ENCODE data around the gene CAST. TPM values are rescaled to one million over a fixed set of nuclear protein-coding genes. Genes with fewer than 3 reads are reported as not detected.

The CAST gene
- total and polyA plus RNA-seq, 4 experiments from 2014 or later = 24.0 to 207 (median 147) TPM

DNA sequence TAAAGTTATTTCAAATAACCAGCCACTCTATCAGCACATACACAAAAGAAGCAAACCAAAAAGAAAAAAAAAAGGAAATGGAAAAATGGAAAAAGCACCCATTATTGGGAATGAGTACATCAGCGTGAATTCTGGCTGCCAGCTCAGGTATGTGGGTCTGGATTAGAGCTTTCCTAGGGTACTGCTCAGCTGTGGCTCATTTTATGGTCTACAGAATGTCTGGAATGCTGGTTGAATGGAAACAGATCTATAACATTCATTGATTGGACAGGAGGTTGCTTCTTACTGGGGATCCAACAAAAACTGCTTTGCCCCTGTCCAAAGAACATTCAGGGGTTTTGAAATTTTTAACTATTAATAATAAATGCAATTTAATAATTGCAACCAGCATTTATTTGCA is 3.9 kb upstream of the CAST start:
- peak overlapping the region in 2 of 7 donors; percentile 23 to 53 for H3K27ac Mint-ChIP-seq
- Histone ChIP-seq H3K36me3 (ENCODE audit: insufficient read depth, low read length) (no peaks in the 10 kb centered on the region), H3K9me3 (ENCODE audit: control insufficient read depth in 1 of 2, low read length in 2 of 2) (no peaks in the 10 kb centered on the region), H3K4me3 (ENCODE audit: low read length in 2 of 2) (no peak overlapping the region), H3K27ac (ENCODE audit: low read depth, low read length) (no peak overlapping the region), H3K27me3 (ENCODE audit: insufficient read depth, low read length) (no peaks in the 10 kb centered on the region), H3K4me1 (ENCODE audit: insufficient read depth, low read length) (peaks cover 42% of the 10 kb centered on the region)
- POLR2A ChIA-PET (ENCODE audit: partially characterized antibody) = no interaction called here
- CTCF ChIA-PET (ENCODE audit: partially characterized antibody) = no interaction called here
- intact Hi-C loops (cut with micrococcal nuclease) = no loop called here
- no peak overlapping the region for H3K4me3 Mint-ChIP-seq
- H3K4me1 Mint-ChIP-seq = peaks cover 24 to 64% (median 47%) of the 10 kb centered on the region in 4 donors
- H3K27me3 Mint-ChIP-seq = peaks cover 2 to 5% of the 10 kb centered on the region in 2 donors
- peaks cover 0 to 6% (median 0%) of the 10 kb centered on the region in 8 donors for H3K9me3 Mint-ChIP-seq
- peaks cover 0 to 14% of the 10 kb centered on the region in 2 donors for H3K36me3 Mint-ChIP-seq
- DNase-seq = no peak

DNA sequence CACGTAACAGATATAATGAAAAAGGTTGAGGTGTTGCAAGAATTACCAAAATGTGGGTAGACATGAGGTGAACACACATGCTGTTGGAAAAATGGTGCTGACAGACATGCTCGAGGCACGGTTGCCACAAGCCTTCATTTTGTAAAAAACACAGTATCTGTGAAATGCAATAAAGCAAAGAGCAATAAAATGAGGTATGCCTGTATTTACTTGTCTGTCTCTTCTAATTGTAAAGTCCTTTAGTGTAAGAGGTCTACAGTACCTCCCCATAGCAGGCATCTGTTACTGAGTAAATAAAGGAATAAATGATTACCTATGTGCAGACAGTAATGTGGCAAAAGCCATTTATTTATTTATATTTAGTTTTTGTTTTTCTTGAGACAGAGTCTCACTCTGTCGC is 3.0 kb upstream of the CAST start:
- ChIA-PET POLR2A (ENCODE audit: partially characterized antibody) (interaction anchor here (0.7 kb wide), 1 partner anchor 57 kb away, joined by 3 read pairs; no protein-coding TSS in a partner anchor), CTCF (ENCODE audit: partially characterized antibody) (interaction anchor here (1.1 to 1.7 kb wide), 4 partner anchors 8 to 878 kb away, joined by 3 to 7 read pairs (median 4); partner anchors contain the start of gene RIOK2)
- no peaks in the 10 kb centered on the region for H3K36me3 ChIP-seq (ENCODE audit: insufficient read depth, low read length)
- H3K4me1 Mint-ChIP-seq = peaks cover 29 to 70% (median 51%) of the 10 kb centered on the region in 4 donors
- no peak overlapping the region for H3K27ac ChIP-seq (ENCODE audit: low read depth, low read length)
- H3K9me3 Mint-ChIP-seq = peaks cover 0 to 4% (median 0%) of the 10 kb centered on the region in 8 donors
- peaks cover 0 to 15% of the 10 kb centered on the region in 2 donors for H3K36me3 Mint-ChIP-seq
- no peaks in the 10 kb centered on the region for H3K9me3 ChIP-seq (ENCODE audit: control insufficient read depth in 1 of 2, low read length in 2 of 2)
- intact Hi-C loops (cut with micrococcal nuclease) = no loop called here
- DNase-seq = no peak
- H3K4me3 Mint-ChIP-seq = no peak overlapping the region
- H3K4me3 ChIP-seq (ENCODE audit: low read length in 2 of 2) = no peak overlapping the region
- H3K27me3 ChIP-seq (ENCODE audit: insufficient read depth, low read length) = no peaks in the 10 kb centered on the region
- H3K4me1 ChIP-seq (ENCODE audit: insufficient read depth, low read length) = peaks cover 51% of the 10 kb centered on the region
- H3K27ac Mint-ChIP-seq = peak overlapping the region in 1 of 7 donors; percentile 14
- peaks cover 2 to 4% of the 10 kb centered on the region in 2 donors for H3K27me3 Mint-ChIP-seq

DNA sequence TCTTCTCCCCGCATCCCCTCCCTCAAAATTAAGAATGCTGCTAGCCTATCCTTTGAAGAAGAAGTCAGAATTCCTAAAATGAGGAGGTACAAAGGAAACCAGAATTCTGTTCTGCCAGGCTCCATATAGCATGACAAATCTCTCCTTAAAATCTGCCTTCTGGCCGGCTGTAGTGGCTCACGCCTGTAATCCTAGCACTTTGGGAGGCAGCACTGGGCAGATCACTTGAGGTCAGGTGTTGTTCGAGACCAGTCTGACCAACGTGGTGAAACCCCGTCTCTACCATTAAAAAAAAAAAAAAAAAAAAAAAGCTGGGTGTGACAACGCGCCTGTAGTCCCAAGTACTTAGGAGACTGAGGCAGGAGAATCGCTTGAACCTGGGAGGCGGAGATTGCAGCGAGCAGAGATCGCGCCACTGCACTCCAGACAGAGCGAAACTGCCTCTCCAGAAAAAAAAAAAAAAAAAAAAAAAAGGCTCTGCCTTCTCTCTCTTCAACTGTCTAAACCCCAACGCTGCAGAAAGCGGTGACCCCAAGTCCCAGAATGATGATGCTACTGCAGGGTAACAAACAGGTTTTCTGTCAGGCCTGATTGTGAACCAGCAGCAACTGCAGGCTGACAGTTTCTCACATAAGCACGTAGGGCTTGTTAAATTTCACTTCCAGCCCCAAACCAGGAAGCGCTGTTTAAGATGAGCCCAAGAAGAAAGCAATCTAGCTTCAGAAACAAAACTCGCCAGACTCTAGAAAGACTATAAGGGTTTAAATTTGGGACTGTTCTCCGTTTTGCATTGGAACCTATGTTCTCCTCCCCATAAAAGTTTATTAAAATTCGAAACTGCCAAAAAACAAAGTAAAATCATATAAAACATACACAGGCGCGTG is 963 bp upstream of the CAST start:
- H3K36me3 ChIP-seq (ENCODE audit: insufficient read depth, low read length) = no peaks in the 10 kb centered on the region
- peak; percentile 56 to 72 (median 63) for DNase-seq
- peak overlapping the region; percentile 94 to 99 (median 98) for H3K27ac Mint-ChIP-seq
- peak overlapping the region; percentile 88 to 89 for H3K4me3 ChIP-seq (ENCODE audit: low read length in 2 of 2)
- intact Hi-C loops (cut with micrococcal nuclease) = loop anchor here (1.0 to 10.0 kb wide), 5 partner anchors 47 to 1106 kb away; partner anchors contain the start of genes ARSK, ELL2, ERAP1 and RFESD
- peaks cover 38 to 67% (median 53%) of the 10 kb centered on the region in 4 donors for H3K4me1 Mint-ChIP-seq
- peaks cover 54% of the 10 kb centered on the region for H3K4me1 ChIP-seq (ENCODE audit: insufficient read depth, low read length)
- H3K27me3 Mint-ChIP-seq = no peaks in the 10 kb centered on the region
- no peaks in the 10 kb centered on the region for H3K9me3 ChIP-seq (ENCODE audit: control insufficient read depth in 1 of 2, low read length in 2 of 2)
- H3K27ac ChIP-seq (ENCODE audit: low read depth, low read length) = peak overlapping the region; percentile 93
- no peaks in the 10 kb centered on the region for H3K27me3 ChIP-seq (ENCODE audit: insufficient read depth, low read length)
- peaks cover 0 to 4% (median 0%) of the 10 kb centered on the region in 8 donors for H3K9me3 Mint-ChIP-seq
- peaks cover 0 to 18% of the 10 kb centered on the region in 2 donors for H3K36me3 Mint-ChIP-seq
- POLR2A ChIA-PET (ENCODE audit: partially characterized antibody) = interaction anchor here (0.6 to 3.9 kb wide), 25 partner anchors 9 to 1106 kb away, joined by 3 to 50 read pairs (median 7); partner anchors contain the start of genes ARSK, ELL2, ERAP1 and LNPEP
- peak overlapping the region; percentile 91 to 98 (median 95) for H3K4me3 Mint-ChIP-seq
- CTCF ChIA-PET (ENCODE audit: partially characterized antibody) = interaction anchor here (0.5 to 2.6 kb wide), 7 partner anchors 9 to 92 kb away, joined by 3 to 9 read pairs (median 3); no protein-coding TSS in a partner anchor

DNA sequence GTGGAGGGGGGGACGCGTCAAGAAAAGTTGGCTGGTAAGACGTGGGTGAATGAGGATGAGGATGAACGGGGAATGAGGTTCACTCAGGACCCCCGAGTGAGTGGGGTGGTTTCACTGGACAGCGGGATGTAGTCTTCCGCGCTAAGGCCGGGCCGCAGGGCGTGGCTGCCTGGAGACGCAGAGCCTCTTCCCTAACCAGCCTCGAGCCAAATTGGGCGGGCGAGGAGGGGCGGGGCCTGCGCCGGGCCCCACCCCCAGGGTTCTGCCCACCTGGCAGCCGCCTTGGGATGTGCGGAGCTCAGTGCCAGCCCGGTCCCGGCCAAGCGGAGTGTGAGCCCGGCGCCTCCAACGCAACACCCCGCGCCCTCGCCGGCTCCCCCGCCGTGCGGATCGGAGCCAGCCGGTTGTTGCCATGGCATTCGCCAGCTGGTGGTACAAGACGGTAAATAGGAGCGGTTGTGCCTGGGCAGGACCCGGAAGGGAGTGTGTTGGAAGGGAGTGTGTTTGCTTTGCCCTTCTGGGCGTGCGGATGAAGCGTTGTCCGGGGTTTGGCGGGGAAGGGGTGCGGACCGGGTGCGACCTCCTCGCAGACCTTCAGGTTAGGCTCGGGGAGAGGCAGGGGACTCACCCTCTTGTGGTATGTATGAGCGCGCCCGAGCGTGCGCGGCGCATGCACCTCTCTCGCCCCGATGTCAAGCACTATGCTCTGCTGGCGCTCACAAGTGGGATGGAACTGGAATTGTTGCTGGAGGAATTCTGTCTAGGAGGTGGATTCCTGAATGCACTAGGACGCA is 746 bp downstream of the CAST start:
- Histone ChIP-seq H3K27me3 (ENCODE audit: insufficient read depth, low read length) (no peaks in the 10 kb centered on the region), H3K4me1 (ENCODE audit: insufficient read depth, low read length) (peaks cover 48% of the 10 kb centered on the region), H3K9me3 (ENCODE audit: control insufficient read depth in 1 of 2, low read length in 2 of 2) (no peaks in the 10 kb centered on the region), H3K27ac (ENCODE audit: low read depth, low read length) (peak overlapping the region; percentile 93), H3K36me3 (ENCODE audit: insufficient read depth, low read length) (no peaks in the 10 kb centered on the region), H3K4me3 (ENCODE audit: low read length in 2 of 2) (peak overlapping the region; percentile 59 to 89)
- Mint-ChIP-seq H3K4me1 (peaks cover 36 to 69% (median 53%) of the 10 kb centered on the region in 4 donors), H3K36me3 (peaks cover 0 to 20% of the 10 kb centered on the region in 2 donors), H3K27ac (peak overlapping the region; percentile 96 to 99 (median 98)), H3K9me3 (peaks cover 0 to 4% (median 0%) of the 10 kb centered on the region in 8 donors), H3K4me3 (peak overlapping the region; percentile 96 to 98 (median 97)), H3K27me3 (no peaks in the 10 kb centered on the region)
- intact Hi-C loops (cut with micrococcal nuclease) = loop anchor here (1.0 to 10.0 kb wide), 7 partner anchors 40 to 1108 kb away; partner anchors contain the start of genes ARSK, ELL2, ERAP1 and RFESD
- ChIA-PET CTCF (ENCODE audit: partially characterized antibody) (interaction anchor here (0.6 to 2.6 kb wide), 8 partner anchors 11 to 270 kb away, joined by 3 to 9 read pairs (median 4); no protein-coding TSS in a partner anchor), POLR2A (ENCODE audit: partially characterized antibody) (interaction anchor here (0.6 to 3.9 kb wide), 28 partner anchors 9 to 1042 kb away, joined by 3 to 50 read pairs (median 7); partner anchors contain the start of genes ERAP1, GLRX and LNPEP)
- DNase-seq = peak; percentile 84 to 89 (median 86)

- CTCF ChIA-PET (ENCODE audit: partially characterized antibody) = interaction anchor here (0.6 to 2.6 kb wide), 8 partner anchors 10 to 270 kb away, joined by 3 to 9 read pairs (median 4); no protein-coding TSS in a partner anchor
- H3K4me3 Mint-ChIP-seq = peak overlapping the region; percentile 96 to 98 (median 97)
Measured at GRCh38 chr5:96663608-96664007, 1.4 kb downstream of the CAST start.

DNA sequence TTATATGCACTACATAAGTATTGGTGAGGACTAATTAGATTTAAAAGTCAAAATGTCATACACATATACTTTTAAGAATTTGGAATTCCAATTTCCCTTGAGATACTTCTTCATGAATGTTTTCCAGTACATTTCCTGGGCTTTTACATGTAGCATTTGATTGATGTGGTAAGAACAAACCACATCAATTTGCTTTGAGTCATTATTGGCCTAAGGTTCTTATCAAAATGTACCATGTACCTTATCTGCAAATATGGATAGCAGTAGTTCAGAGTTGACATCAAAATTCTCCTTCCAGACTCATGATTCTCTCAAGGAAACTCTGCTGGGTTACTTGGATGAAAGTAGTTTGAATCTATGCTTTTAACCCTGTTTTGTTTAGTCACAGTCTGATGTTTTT is 2.5 kb downstream of the CAST start:
- CTCF ChIA-PET (ENCODE audit: partially characterized antibody) = no interaction called here
- peak in 4 of 5 donors; percentile 29 to 43 (median 40) for DNase-seq

More at GRCh38 chr5:96663608-96664007, 1.4 kb downstream of the CAST start:
- Mint-ChIP-seq H3K4me1 (peaks cover 40 to 76% (median 55%) of the 10 kb centered on the region in 4 donors), H3K27me3 (no peaks in the 10 kb centered on the region), H3K27ac (peak overlapping the region; percentile 95 to 99 (median 97)), H3K9me3 (peaks cover 0 to 4% (median 0%) of the 10 kb centered on the region in 8 donors), H3K36me3 (peaks cover 0 to 22% of the 10 kb centered on the region in 2 donors)
- Histone ChIP-seq H3K9me3 (ENCODE audit: control insufficient read depth in 1 of 2, low read length in 2 of 2) (no peaks in the 10 kb centered on the region), H3K4me3 (ENCODE audit: low read length in 2 of 2) (peak overlapping the region; percentile 59 to 89), H3K27ac (ENCODE audit: low read depth, low read length) (peak overlapping the region; percentile 93), H3K4me1 (ENCODE audit: insufficient read depth, low read length) (peaks cover 48% of the 10 kb centered on the region), H3K27me3 (ENCODE audit: insufficient read depth, low read length) (no peaks in the 10 kb centered on the region), H3K36me3 (ENCODE audit: insufficient read depth, low read length) (no peaks in the 10 kb centered on the region)
- intact Hi-C loops (cut with micrococcal nuclease) = loop anchor here (2.0 to 10.0 kb wide), 6 partner anchors 127 to 1109 kb away; partner anchors contain the start of genes ARSK, ELL2, ERAP1 and RFESD
- DNase-seq = no peak
- POLR2A ChIA-PET (ENCODE audit: partially characterized antibody) = interaction anchor here (0.6 to 3.9 kb wide), 16 partner anchors 10 to 855 kb away, joined by 3 to 50 read pairs (median 8); partner anchors contain the start of genes ERAP1 and LNPEP

More for the DNA sequence above, 2.5 kb downstream of the CAST start:
- Histone ChIP-seq H3K4me1 (ENCODE audit: insufficient read depth, low read length) (peaks cover 53% of the 10 kb centered on the region), H3K27ac (ENCODE audit: low read depth, low read length) (no peak overlapping the region), H3K4me3 (ENCODE audit: low read length in 2 of 2) (no peak overlapping the region), H3K27me3 (ENCODE audit: insufficient read depth, low read length) (no peaks in the 10 kb centered on the region), H3K36me3 (ENCODE audit: insufficient read depth, low read length) (no peaks in the 10 kb centered on the region), H3K9me3 (ENCODE audit: control insufficient read depth in 1 of 2, low read length in 2 of 2) (no peaks in the 10 kb centered on the region)
- POLR2A ChIA-PET (ENCODE audit: partially characterized antibody) = no interaction called here
- Mint-ChIP-seq H3K9me3 (peaks cover 0 to 4% (median 0%) of the 10 kb centered on the region in 8 donors), H3K4me1 (peaks cover 43 to 84% (median 61%) of the 10 kb centered on the region in 4 donors), H3K27ac (peak overlapping the region in 6 of 7 donors; percentile 51 to 96 (median 68)), H3K27me3 (no peaks in the 10 kb centered on the region), H3K36me3 (peaks cover 0 to 22% of the 10 kb centered on the region in 2 donors), H3K4me3 (peak overlapping the region in 7 of 8 donors; percentile 21 to 72 (median 55))
- intact Hi-C loops (cut with micrococcal nuclease) = loop anchor here (2.0 to 10.0 kb wide), 5 partner anchors 128 to 1110 kb away; partner anchors contain the start of genes ARSK, ELL2, ERAP1 and RFESD
